ENCODE data around the gene SLC37A1. TPM values are rescaled to one million over a fixed set of nuclear protein-coding genes. Genes with fewer than 3 reads are reported as not detected.
A peak's percentile ranks its signal among the peaks of the same experiment; 100 is the strongest.

Gene SLC37A1
- total RNA-seq, 2 donors from 2014 or later: 6.6 to 9.6 TPM

- TF ChIP-seq, protein P1, sequence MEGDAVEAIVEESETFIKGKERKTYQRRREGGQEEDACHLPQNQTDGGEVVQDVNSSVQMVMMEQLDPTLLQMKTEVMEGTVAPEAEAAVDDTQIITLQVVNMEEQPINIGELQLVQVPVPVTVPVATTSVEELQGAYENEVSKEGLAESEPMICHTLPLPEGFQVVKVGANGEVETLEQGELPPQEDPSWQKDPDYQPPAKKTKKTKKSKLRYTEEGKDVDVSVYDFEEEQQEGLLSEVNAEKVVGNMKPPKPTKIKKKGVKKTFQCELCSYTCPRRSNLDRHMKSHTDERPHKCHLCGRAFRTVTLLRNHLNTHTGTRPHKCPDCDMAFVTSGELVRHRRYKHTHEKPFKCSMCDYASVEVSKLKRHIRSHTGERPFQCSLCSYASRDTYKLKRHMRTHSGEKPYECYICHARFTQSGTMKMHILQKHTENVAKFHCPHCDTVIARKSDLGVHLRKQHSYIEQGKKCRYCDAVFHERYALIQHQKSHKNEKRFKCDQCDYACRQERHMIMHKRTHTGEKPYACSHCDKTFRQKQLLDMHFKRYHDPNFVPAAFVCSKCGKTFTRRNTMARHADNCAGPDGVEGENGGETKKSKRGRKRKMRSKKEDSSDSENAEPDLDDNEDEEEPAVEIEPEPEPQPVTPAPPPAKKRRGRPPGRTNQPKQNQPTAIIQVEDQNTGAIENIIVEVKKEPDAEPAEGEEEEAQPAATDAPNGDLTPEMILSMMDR (IDR thresholded peaks at IDR 0.05): no peak
- ATAC-seq (ENCODE audit: insufficient number of reproducible peaks, low FRiP score, low read depth): no peak
- no peak overlapping the region for H3K27ac ChIP-seq
Observed at GRCh38 chr21:42590431-42591131, 76.9 kb downstream of the SLC37A1 start.

DNA sequence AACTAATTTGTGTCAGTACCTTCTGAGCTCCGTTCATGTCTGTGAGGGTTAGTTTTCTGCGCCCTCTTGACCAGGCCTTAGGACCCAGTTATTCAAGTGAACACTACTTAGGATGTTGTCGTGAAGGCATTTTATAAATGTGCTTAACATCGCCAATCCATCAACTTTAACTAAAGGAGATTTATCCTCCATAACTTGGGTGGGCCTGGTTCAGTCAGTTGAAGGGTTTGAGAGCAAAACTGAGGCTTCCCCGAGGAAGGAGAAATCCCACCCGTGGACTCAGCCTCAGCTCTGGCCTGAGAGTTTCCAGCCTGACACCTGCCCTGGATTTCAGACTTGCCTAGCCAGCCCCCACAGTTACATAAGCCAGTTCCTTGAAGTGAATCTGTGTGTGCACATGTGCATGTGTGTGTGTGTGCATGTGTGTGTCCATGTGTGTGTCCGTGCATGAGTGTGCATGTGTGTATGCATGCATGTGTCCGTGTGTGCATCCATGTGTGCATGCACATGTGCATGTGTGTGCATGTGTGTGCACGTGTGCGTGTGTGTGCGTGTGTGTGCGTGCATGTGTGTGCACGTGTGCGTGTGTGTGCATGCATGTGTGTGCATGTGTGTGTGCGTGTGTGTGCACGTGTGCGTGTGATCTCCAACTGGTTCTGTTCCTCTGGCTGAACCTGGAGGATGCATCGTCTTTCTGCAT, 77.7 kb downstream of the SLC37A1 start:
- Histone ChIP-seq H3K4me1 (ENCODE audit: control insufficient read depth in 1 of 2, low read depth in 2 of 2) (peaks cover 0 to 4% of the 10 kb centered on the region in 2 donors), H3K27ac (no peak overlapping the region), H3K9me3 (no peaks in the 10 kb centered on the region), H3K4me3 (no peak overlapping the region), H3K27me3 (replicated peaks; ENCODE audit: insufficient read depth) (no peaks in the 10 kb centered on the region), H3K36me3 (no peaks in the 10 kb centered on the region)
- ATAC-seq (ENCODE audit: insufficient number of reproducible peaks, low FRiP score, low read depth): no peak
- DNase-seq (ENCODE audit: low spot score): no peak
- TF ChIP-seq, protein P1 (IDR thresholded peaks at IDR 0.05): no peak

More at GRCh38 chr21:42590431-42591131, 76.9 kb downstream of the SLC37A1 start:
- Histone ChIP-seq H3K27me3 (replicated peaks; ENCODE audit: insufficient read depth) (no peaks in the 10 kb centered on the region), H3K4me3 (no peak overlapping the region), H3K36me3 (no peaks in the 10 kb centered on the region), H3K4me1 (ENCODE audit: control insufficient read depth in 1 of 2, low read depth in 2 of 2) (peaks cover 0 to 4% of the 10 kb centered on the region in 2 donors), H3K9me3 (no peaks in the 10 kb centered on the region)
- DNase-seq (ENCODE audit: low spot score): no peak

DNA sequence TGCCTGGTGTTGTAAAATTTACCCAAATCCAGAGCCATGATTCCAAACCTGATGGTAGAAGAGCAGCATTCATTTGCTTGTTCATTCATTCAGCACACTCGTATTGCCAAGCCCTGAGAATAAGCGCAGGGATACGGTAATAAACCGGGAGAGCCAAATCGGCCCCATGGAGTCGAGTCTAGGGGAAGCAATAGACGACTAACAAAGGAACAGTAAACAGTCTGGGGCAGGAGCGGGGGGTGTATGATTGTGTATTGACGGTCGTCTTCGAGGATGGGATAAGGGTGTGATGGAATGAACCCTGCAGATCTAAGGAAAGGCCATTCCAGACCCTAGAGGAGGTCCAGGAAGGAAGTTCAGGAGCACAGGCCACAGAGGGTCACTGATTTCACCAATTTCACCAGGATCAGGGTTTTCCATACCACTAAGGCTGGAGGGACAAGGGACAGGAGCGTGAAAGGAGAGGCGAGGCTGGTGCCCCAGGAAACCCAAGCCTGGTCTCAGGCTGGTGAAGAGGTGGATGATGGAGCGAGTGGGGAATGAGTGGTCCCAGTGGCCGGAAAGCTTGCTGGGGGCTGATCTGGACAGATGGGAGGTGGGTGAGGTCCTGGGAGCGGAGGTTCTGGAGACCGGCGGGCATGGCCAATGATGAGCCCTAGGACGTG, 78.6 kb downstream of the SLC37A1 start:
- no peaks in the 10 kb centered on the region for H3K36me3 ChIP-seq
- H3K27me3 ChIP-seq (replicated peaks; ENCODE audit: insufficient read depth): no peaks in the 10 kb centered on the region
- H3K4me3 ChIP-seq: no peak overlapping the region
- ATAC-seq (ENCODE audit: insufficient number of reproducible peaks, low FRiP score, low read depth) (no peak), DNase-seq (ENCODE audit: low spot score) (no peak)
- TF ChIP-seq, protein P1 (IDR thresholded peaks at IDR 0.05): no peak
- no peaks in the 10 kb centered on the region for H3K9me3 ChIP-seq
- peaks cover 0 to 4% of the 10 kb centered on the region in 2 donors for H3K4me1 ChIP-seq (ENCODE audit: control insufficient read depth in 1 of 2, low read depth in 2 of 2)
- H3K27ac ChIP-seq: no peak overlapping the region

DNA sequence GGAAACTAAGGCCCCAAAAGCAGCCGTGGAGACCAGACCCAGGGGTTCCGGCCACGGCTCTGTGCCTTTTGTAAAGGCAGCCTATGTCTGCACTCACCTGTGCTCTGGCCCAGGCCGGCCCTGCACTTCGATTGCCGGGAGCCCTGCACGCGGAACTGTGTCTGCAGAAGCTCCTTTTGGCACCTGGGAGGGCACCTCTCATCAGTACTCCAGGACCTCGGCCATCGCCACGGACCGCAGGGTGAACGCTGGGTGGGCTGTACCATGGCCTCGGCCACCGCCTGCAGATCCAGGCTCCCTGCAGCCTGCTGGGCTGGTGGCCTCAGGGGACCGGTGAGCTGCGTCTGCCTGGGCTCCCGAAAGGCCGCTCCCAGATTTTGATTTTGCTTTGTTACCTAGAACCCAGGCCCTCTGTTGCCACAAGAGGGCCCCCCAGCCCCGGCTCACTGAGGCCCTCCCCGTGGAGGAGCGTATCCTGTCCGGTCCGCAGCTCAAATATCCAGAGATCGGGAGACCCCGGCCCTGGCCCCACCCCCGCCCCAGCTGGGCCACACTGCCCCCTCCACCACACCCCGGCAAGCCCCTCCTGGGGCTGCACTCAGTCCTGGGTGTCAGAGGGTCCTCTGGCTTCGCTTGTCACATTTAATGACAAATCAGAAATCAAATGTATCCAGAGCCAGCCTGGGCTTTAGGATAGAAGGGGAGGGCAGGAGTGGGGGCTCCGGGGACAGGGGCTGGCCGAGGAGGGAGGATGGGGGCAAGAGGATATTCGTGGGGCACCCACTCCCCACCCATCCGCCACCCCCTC, 79.6 kb downstream of the SLC37A1 start:
- no peak for DNase-seq (ENCODE audit: low spot score)
- TF ChIP-seq, protein P1 (IDR thresholded peaks at IDR 0.05): peak; percentile 26

More for the DNA sequence above, 79.6 kb downstream of the SLC37A1 start:
- Histone ChIP-seq H3K27ac (no peak overlapping the region), H3K36me3 (no peaks in the 10 kb centered on the region), H3K9me3 (peaks cover 6% of the 10 kb centered on the region), H3K4me1 (ENCODE audit: control insufficient read depth in 1 of 2, low read depth in 2 of 2) (peaks cover 0 to 4% of the 10 kb centered on the region in 2 donors), H3K4me3 (no peak overlapping the region), H3K27me3 (replicated peaks; ENCODE audit: insufficient read depth) (no peaks in the 10 kb centered on the region)
- no peak for ATAC-seq (ENCODE audit: insufficient number of reproducible peaks, low FRiP score, low read depth)

Measured in thoracic aorta (tissue), 2 donors.